Sigmoid colon (tissue), 7 donors: ENCODE measurements around the gene CCNY. TPM values are rescaled to one million over a fixed set of nuclear protein-coding genes. Genes with fewer than 3 reads are reported as not detected.
"Not testable (repeated sequence)": the region's sequence is repeated elsewhere in the genome, so short reads cannot be mapped to it uniquely, and the experiment has no call there.

ENCODE experiments used
- DNase-seq: peaks from one replicate; pipeline ENCODE4 v3.0.0-alpha.2; 2019
- H3K27ac ChIP-seq, 4 donors: fragments of 200-600 bp; sonication (generic); one replicate each; pipeline ENCODE4 v1.5.1; 2016 to 2019; ENCODE audit warnings: mild to moderate bottlenecking in 1 of 4
- H3K27me3 ChIP-seq, 3 donors: fragments of 200-600 bp; sonication (generic); one replicate each; pipeline ENCODE4 v1.5.1; 2019; ENCODE audit warnings: mild to moderate bottlenecking in 1 of 3
- H3K36me3 ChIP-seq, 4 donors: fragments of 200-600 bp; sonication (generic); one replicate each; pipeline ENCODE4 v1.5.1; 2016 to 2019
- H3K4me1 ChIP-seq, 4 donors: fragments of 200-600 bp; sonication (generic); one replicate each; pipeline ENCODE4 v1.5.1; 2017 to 2019
- H3K4me3 ChIP-seq, 4 donors: fragments of 200-600 bp; sonication (generic); one replicate each; pipeline ENCODE4 v1.5.1; 2017 to 2019; ENCODE audit warnings: mild to moderate bottlenecking in 2 of 4, moderate library complexity in 1 of 4
- H3K9me3 ChIP-seq, 4 donors: fragments of 200-600 bp in 3 of 4; sonication (generic) in 3 of 4; one replicate each; pipeline versions ENCODE4 v1.5.1 to v1.6.1; 2013 to 2019
- EP300 ChIP-seq, 4 donors: sonication (generic); formaldehyde crosslinking; IDR thresholded peaks; one replicate each; pipeline ENCODE4 v1.6.1; 2017; ENCODE audit warnings: antibody characterized with exemption in 4 of 4
- POLR2A ChIP-seq, 2 donors: fragments of 450-650 bp; IDR thresholded peaks; one replicate each; pipeline ENCODE4 v1.6.1; 2016; ENCODE audit warnings: antibody characterized with exemption in 2 of 2, mild to moderate bottlenecking in 2 of 2, moderate library complexity in 2 of 2
- POLR2AphosphoS5 ChIP-seq, 4 donors: sonication (generic); formaldehyde crosslinking; IDR thresholded peaks; one replicate each; pipeline ENCODE4 v1.6.1; 2017; ENCODE audit warnings: antibody characterized with exemption in 4 of 4
- WGBS, 2 donors: extraction: QIAGEN DNeasy Blood & Tissue Kit; methylation state at CpG; one replicate each; pipeline ENCODE4 v1.1.7; 2013; 5-methylcytosine and 5-hydroxymethylcytosine counted together
- intact Hi-C: fragments of 100-400 bp; cut with DNase I; formaldehyde crosslinking; loops from one replicate; pipeline ENCODE4 v1.15.1; 2023
- polyA plus RNA-seq, 3 donors: library from polyadenylated mRNA; stranded (reverse); fragments of 200-250 nt; gene quantifications; one replicate each; pipeline ENCODE4 v1.2.3, GENCODE V29; 2013
- total RNA-seq, 4 donors: library from RNA; depleted of rRNA; stranded (reverse); fragments of >200 nt; gene quantifications; one replicate each; pipeline ENCODE4 v1.1.0, GENCODE V29; 2016
- TF ChIP-seq, protein P1 (sequence below), 4 experiments: fragments of 450-650 bp in 3 of 4; fragments of 200-600 bp in 1 of 4; IDR thresholded peaks; one replicate each; pipeline ENCODE4 v1.5.1; 2016 to 2019; ENCODE audit warnings: antibody characterized with exemption in 4 of 4, mild to moderate bottlenecking in 3 of 4, moderate library complexity in 2 of 4
- donor health status: healthy with polysubstance abuse.
- donor health status: Bipolar disorder and iron deficiency.
- donor health status: healthy.

CCNY gene
- total and polyA plus RNA-seq, 7 donors: 24.0 to 45.7 (median 35.7) TPM

DNA sequence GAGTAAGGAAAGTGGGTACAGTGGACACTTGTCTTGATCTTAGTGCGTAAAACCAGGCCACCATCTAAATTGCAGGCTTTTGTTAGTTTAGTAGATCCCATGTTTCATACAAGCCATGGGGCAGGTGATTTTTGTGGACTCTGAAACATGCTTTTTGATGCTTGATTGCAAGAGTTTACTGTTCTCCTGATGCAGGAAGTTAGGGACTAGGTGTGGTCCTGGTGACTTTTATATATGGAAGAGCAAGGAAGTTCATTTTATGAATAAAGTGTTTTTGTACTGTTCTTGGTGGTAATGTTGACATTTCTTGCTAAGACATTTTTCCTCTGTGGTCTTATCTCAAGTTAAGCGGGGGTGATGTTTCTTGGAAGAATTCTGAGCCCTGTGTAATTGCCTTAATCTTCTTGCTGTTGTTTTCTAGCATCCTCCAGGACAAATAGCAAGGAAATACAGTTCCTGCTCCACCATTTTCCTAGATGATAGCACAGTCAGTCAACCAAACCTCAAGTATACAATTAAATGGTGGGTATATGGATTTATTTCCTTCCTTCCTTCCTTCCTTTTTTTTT is 179.9 kb downstream of the CCNY start:
- intact Hi-C loops: no loop called here
- Histone ChIP-seq H3K36me3 (peaks cover 0 to 2% (median 0%) of the 10 kb centered on the region in 4 donors), H3K9me3 (no peaks in the 10 kb centered on the region), H3K4me3 (no peak overlapping the region), H3K27ac (no peak overlapping the region), H3K27me3 (no peaks in the 10 kb centered on the region), H3K4me1 (peaks cover 0 to 17% (median 7%) of the 10 kb centered on the region in 4 donors)
- no peak for TF ChIP-seq EP300 (IDR thresholded peaks at IDR 0.05)
- no peak for TF ChIP-seq POLR2A (IDR thresholded peaks at IDR 0.05)
- no peak for TF ChIP-seq POLR2AphosphoS5 (IDR thresholded peaks at IDR 0.05)
- TF ChIP-seq, protein P1, sequence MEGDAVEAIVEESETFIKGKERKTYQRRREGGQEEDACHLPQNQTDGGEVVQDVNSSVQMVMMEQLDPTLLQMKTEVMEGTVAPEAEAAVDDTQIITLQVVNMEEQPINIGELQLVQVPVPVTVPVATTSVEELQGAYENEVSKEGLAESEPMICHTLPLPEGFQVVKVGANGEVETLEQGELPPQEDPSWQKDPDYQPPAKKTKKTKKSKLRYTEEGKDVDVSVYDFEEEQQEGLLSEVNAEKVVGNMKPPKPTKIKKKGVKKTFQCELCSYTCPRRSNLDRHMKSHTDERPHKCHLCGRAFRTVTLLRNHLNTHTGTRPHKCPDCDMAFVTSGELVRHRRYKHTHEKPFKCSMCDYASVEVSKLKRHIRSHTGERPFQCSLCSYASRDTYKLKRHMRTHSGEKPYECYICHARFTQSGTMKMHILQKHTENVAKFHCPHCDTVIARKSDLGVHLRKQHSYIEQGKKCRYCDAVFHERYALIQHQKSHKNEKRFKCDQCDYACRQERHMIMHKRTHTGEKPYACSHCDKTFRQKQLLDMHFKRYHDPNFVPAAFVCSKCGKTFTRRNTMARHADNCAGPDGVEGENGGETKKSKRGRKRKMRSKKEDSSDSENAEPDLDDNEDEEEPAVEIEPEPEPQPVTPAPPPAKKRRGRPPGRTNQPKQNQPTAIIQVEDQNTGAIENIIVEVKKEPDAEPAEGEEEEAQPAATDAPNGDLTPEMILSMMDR (IDR thresholded peaks at IDR 0.05): no peak
- WGBS, 2 donors: 19 to 79% methylated on average over 2 of the region's 2 CpGs
- no peak for DNase-seq

DNA sequence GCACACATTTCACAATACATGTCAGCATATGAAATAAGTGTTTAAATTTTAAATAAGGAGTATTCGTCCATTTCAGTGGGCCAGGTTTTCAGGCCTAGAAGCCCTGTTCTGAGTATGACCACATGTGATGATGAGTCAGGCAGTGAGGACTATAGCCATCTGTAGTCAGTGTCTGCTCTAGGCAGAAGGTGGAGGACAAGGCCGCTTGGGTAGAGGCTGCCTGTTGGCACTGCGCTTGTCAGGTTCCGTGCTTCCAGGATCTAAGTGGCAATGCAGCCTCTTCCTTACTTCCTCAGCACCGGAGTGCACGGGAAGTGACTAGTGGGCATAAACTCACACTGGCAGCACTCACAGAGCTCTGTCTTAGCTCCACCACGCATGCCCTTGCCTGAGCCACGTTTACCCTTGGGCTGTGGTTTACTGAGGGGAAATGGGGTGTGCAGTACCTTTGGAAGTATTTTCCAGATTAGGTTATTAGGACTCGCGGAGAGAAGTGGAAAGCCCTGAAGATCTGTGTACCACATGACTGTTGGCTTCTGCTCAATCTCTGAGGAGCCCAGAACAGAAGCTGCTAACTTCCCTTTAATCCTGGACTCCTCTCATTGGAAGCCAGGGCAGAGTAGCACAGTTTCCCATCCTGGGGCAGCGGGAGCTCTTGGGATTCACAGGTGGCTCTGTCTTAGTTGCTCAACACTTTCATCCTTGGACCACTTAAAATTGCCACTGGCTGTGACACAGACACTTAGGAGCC is 181.3 kb downstream of the CCNY start:
- Histone ChIP-seq H3K36me3 (no peaks in the 10 kb centered on the region), H3K9me3 (no peaks in the 10 kb centered on the region), H3K27ac (no peak overlapping the region), H3K4me1 (peaks cover 0 to 17% (median 7%) of the 10 kb centered on the region in 4 donors), H3K4me3 (no peak overlapping the region), H3K27me3 (no peaks in the 10 kb centered on the region)
- DNase-seq: no peak
- intact Hi-C loops: no loop called here
- WGBS, 2 donors: 88 to 93% methylated on average over 11 of the region's 11 CpGs
- no peak for TF ChIP-seq POLR2A (IDR thresholded peaks at IDR 0.05)
- no peak for TF ChIP-seq EP300 (IDR thresholded peaks at IDR 0.05)
- TF ChIP-seq, protein P1 (IDR thresholded peaks at IDR 0.05): no peak
- TF ChIP-seq POLR2AphosphoS5 (IDR thresholded peaks at IDR 0.05): no peak

DNA sequence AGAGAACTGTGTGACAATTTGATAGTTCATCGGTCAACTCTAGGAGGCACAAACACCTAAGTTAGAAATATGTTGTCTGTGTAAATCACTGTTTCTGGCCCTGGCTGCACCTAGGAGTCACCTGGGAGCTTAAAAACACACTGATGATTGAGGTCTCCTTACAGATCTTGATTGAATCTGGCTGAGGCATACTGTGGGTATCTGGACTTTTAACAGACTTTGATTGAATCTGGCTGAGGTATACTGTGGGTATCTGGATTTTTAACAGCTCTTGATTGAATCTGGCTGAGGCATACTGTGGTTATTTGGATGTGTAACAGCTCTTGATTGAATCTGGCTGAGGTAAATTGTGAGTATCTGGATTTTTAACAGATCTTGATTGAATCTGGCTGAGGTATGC is 181.9 kb downstream of the CCNY start:
- H3K4me3 ChIP-seq, intact Hi-C loops, H3K27me3 ChIP-seq, H3K36me3 ChIP-seq, DNase-seq, H3K27ac ChIP-seq, H3K9me3 ChIP-seq: not testable (repeated sequence)
- peaks cover 0 to 17% (median 7%) of the 10 kb centered on the region in 4 donors for H3K4me1 ChIP-seq
- WGBS, 2 donors: 98 to 99% methylated on average over 1 of the region's 1 CpG

GRCh38 chr10:35520996-35521395 is 184.7 kb downstream of the CCNY start:
- no peak overlapping the region for H3K27ac ChIP-seq
- peaks cover 0 to 10% (median 5%) of the 10 kb centered on the region in 4 donors for H3K4me1 ChIP-seq
- WGBS, 2 donors: 96 to 97% methylated on average over 3 of the region's 3 CpGs
- TF ChIP-seq EP300 (IDR thresholded peaks at IDR 0.05) (no peak), POLR2AphosphoS5 (IDR thresholded peaks at IDR 0.05) (no peak), POLR2A (IDR thresholded peaks at IDR 0.05) (no peak)
- TF ChIP-seq, protein P1 (IDR thresholded peaks at IDR 0.05): no peak
- H3K36me3 ChIP-seq: no peaks in the 10 kb centered on the region
- no peak for DNase-seq
- no peak overlapping the region for H3K4me3 ChIP-seq
- no peaks in the 10 kb centered on the region for H3K9me3 ChIP-seq
- intact Hi-C loops: no loop called here
- H3K27me3 ChIP-seq: no peaks in the 10 kb centered on the region

DNA sequence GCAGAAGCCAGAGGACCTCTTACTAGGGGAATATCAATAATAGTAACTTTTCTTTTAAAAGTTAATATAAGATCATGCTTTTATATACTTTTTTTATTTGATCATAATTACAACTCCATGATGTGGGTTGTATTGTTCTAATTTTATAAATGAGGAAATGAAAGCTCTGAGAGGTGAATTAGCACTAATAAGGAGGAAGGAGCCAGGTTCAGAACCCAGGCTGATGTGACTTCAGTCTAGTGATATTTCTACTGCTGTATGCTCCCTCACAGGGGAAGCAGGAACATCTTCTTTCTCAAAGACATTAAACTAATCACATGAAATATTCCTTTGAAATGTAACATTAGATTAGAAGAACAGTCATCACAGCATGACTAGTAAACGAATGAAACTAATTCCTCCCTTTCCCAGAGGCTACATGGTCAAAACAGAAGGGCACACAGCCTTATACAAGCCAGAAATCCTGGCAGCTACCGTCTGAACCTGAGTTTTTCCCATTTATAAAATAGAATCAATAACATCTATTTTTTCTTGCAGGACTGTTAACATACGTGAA is 187.4 kb downstream of the CCNY start:
- TF ChIP-seq, protein P1 (IDR thresholded peaks at IDR 0.05): no peak
- TF ChIP-seq POLR2A (IDR thresholded peaks at IDR 0.05) (no peak), EP300 (IDR thresholded peaks at IDR 0.05) (no peak)
- no peaks in the 10 kb centered on the region for H3K27me3 ChIP-seq
- DNase-seq: no peak
- H3K9me3 ChIP-seq: no peaks in the 10 kb centered on the region
- intact Hi-C loops: no loop called here
- H3K4me1 ChIP-seq: no peaks in the 10 kb centered on the region
- 87 to 90% methylated on average over 3 of the region's 3 CpGs for WGBS, 2 donors
- H3K27ac ChIP-seq: no peak overlapping the region
- no peaks in the 10 kb centered on the region for H3K36me3 ChIP-seq
- H3K4me3 ChIP-seq: no peak overlapping the region
